ENCODE data around the gene COL10A1.
A peak's percentile ranks its signal among the peaks of the same experiment; 100 is the strongest.

DNA sequence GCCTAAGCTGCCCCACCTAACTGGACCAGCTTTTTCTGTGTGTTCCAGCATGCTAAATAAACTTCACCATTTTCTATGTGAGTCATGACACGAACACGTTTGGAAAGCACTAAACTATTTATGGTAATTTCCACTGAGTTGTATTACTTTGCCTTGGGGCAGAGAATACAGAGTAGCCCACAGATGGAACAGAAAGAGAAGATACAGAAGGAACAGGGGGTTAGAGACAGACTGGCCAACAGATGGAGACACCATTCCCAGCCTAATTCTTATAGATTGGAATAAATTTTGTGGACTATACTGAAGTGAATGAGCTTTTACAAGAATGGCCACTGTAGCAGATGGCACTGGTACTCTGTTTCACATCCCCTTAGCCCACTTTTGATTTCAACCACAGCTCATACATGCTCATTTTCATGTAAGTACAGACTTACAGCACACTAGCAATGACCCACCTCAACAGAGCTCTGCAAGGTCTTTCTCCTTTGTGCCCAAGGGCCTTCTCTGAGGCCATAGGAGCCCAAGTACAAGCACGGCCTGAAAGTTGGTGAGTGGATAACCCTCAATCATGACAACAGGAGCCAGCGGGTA is 38.4 kb downstream of the COL10A1 start:
- 0 out of 2 replicates have a peak, but pooled peaks have one; percentile 31 for TF ChIP-seq POLR2A (IDR thresholded peaks at IDR 0.05; ENCODE audit: low read depth, low read length)
- no peak; the same call in 1 of the 2 replicates for TF ChIP-seq POLR2AphosphoS5 (IDR thresholded peaks at IDR 0.05; ENCODE audit: low read depth, low read length)

Measured in GM12892 (cell line).